Measurements from ENCODE around the gene ORMDL1.

The ORMDL1 gene, protein sequence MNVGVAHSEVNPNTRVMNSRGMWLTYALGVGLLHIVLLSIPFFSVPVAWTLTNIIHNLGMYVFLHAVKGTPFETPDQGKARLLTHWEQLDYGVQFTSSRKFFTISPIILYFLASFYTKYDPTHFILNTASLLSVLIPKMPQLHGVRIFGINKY

DNA sequence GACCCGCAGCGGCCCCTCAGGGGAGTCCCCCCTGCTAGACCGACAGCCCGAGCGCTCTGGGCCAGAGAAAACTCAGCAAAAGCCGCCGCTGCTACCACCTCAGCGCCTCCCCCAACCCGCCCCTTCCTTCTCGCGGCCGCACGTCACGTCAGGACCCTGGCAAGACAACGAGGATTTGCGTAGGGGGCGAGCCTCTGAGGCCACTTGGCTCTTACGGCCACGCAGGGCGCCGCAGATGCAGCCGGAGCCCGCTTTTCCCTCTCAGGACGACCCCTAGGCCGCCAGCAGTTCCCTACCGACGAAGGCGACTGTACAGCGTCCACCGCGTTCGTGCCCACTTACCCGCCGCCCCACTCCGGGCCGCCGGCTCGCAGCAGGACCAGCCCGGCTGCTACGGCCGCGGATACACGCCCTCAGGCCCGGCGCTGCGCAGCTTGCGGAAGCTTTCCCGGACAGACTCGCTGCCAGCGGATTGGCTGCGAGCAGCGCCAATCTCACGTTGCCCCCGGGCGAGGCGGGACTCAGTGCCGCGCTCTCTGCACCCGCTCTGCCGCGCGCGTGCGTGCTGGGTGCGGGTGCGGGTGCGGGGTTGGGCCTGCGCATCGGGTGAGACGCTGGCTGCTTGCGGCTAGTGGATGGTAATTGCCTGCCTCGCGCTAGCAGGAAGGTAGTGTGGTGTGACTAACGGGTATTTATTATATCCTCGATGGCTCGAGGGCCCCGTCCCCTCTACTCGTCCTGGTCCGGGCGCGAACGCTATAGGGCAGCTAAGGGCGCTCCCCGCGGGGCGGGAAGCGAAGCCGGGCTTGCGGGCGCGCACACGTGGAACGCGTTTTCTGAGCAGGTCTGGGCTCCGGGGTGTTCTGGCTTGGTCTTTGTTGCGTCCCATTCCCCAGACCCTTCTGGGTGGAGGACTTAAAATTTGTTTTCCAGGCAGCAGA is at the start of gene ORMDL1, which contains the start of gene PMS1:
Gene ORMDL1 (minus strand): TSS at position 413 of the 941 bp plus-strand sequence. CDS start 1,744 bp downstream, outside the sequence.
Gene PMS1 (plus strand): TSS at position 524 of the 941 bp plus-strand sequence. CDS start 7,360 bp downstream, outside the sequence.
- peak; percentile 85 to 91 (median 88) for DNase-seq

DNA sequence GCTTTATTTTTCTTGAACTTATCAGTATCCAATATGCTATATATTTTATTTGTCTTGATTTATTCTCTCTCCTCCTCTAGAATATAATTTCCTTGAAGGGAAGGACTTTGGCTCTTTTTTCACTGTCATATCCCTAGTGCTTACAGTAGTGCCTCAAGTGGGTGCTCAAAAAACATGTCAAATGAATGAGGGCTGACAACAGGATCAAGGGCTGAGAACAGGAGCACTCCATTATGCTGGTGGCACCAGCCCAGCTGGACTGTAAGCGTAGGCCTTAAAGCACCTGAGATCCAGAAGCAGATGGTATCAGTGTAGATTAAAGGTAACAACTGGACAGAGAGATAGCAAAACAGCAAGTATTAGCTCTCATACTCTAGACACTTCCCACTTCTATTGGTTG is 46.4 kb upstream of the ORMDL1 start:
- no peak for DNase-seq

DNA sequence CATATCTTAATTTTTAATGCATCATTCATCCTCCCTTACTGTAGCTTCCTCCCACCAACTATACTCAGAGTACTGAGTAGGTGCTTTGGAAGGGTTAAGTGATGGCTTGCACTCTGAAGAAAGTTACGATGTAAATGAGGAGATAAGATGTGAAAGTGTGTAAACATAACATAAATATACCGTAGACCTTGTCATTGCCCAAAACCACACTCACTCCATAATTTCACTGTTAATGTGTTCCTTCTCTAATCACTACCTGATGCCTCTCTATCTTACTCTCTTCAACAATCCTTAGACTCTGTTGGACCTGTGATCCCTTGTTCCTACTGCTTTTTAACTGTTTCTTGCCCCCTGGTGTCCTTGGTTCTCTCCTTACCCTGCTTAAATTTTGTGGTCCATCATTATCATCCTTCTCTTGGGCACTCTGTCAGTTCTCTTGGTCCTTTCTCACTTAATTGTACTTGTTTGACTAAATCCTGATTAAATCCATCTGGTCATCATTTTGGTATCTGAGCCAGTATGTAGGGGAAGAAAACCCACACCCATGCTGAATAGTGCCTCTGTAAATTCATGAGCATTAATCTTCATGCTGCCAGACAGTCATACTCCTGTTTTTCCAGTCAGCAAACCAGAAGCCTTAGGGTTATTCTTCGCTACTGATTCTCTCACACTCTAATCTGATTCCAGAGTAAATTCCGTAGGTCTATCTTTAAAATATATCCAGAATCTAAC is 45.1 kb upstream of the ORMDL1 start:
- DNase-seq = no peak

DNA sequence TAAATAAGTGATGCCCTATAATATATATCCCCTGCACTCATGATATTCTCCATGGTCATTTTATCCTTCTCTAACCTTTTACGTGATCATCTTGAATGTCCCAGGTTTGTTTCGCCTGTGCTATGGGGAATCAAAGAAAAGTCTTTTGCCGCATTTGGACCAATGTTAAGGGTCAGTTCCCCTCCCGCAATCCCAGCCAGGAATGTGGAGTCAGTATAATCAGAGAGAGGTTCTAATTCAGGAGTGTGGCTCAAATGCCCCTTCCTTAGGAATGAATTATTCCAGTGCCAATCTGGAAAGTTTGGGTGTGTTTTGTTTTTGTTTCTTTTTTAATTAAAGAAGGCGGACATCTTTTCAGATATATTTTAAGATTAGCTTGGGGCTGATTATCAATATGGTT is 41.9 kb upstream of the ORMDL1 start:
- DNase-seq = no peak

DNA sequence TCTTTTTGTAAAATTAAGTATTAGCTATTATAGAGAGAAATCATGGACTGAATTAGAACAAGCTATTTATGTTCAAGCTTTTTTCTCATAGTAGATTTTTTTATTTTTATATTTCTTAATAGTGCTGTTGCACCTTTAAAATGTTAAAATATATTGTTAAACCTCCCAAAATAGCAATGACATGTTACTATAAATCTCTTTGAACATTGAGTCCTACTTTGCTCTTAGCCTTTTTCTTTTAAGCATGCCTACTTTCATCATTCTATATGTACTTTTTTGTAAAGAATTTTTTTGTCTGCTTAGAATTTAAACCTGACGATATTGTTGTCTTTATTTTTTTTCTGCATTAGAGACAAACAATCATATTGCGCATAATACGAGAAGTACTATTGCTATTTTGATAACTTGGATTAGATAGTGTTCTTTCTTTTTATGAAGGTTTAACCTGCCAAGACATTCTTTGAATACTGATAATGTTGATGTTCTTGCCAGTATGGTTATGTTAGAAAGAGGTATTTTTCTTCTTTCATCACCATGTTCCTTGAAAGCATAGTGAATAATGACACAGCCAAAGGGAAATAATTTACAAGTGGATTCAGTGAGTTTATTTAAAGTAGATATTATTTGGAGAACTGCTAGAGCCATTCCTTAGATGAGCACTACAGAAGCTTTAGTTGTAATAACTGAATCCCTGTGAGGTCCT is 40.7 kb upstream of the ORMDL1 start:
- DNase-seq = no peak

DNA sequence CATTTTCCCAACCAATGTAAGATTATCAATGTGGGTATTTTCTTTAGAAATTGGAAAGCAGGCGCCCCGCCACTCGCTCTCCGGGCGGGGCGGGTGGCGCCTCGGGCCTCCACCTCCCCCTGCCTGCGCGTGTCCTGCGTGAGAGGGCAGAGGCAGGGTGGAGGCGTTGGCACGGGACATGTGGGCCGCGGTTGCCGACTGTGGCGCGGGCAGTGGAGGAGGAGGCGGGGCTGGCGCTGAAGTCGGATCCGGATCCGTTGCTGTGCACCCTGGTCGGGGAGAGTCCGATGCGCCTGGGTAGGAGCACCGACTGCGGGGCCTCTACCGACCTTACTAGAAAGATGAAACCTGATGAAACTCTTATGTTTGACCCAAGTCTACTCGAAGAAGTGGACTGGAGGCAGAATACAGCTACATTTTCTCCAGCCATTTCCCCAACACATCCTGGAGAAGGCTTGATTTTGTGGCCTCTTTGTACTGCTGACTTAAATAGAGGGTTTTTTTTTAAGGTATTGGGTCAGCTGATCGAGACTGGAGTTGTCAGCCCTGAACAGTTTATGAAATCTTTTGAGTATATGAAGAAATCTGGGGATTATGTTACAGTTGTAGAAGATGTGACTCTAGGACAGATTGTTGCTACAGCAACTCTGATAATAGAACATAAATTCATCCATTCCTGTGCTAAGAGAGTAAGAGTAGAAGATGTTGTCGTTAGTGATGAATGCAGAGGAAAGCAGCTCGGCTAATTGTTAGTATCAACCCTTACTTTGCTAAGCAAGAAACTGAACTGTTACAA is 38.0 kb upstream of the ORMDL1 start:
- no peak for DNase-seq

DNA sequence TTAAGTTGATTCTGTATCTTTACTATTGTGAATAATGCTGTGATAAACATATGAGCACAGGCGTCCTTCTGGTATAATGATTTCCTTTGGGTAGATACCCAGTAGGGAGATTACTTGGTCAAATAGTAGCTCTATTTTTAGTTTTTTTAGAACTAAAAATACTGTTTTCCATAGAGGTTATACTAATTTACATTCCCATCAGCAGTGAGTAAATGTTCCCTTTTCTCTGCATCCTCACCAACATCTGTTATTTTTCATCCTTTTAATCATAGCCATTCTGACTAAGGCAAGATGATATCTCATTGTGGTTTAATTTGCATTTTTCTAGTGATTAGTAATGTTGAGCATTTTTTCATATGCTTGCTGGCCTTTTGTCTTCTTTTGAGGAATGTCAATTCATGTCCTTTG is 35.2 kb upstream of the ORMDL1 start:
- no peak for DNase-seq

DNA sequence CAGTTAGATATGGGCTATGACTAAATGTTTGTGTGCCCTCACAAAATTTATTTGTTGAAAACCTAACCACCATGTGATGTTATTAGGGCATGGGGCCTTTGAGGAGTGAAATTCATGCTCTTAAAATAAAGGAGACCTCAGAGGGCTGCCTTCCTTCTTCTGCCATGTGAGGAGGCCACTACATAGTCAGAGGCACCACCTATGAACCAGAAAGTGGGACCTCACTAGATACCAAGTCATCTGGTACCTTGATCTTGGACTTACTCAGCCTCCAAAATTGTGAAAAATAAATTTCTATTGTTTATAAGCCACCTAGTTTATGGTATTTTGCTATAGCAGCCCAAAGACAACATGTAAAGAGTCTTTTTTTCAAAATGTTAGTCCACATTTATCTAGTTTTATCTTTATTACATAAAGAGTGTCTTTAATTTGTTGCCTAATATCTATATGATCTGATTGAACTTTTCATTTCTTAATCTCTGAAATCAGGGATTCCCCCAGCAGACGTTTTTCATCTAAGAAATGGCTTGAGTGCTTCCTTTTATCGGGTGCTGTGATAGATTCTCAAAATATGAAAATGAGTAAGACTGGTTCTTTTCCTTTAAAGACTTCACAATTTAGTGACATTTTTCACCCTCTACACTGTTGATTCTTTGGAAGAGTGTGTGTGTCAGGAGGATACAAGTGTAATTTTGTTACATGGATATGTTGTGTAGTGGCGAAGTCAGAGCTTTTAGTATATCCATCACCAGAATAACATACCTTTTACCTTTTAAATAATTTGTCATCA is 34.3 kb upstream of the ORMDL1 start:
- DNase-seq = no peak

DNA sequence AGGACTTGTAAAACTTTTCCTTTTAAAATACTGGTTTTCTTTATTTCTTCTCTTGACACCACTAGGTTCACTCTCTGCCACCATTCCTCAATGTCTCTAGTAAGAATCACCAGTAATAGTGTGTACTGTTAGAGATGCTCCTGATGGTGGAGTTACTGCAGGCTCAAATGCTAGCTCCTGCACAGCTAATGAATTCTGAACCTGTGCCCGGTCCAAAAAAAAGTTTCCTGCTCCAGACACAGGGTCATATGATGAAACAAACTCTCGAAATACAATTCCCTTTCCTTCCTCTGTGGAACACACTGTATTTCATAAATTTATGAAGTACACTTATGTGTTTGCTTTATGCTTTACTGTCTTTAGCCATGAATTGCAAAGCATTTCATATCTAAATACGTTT is 19.3 kb upstream of the ORMDL1 start:
- DNase-seq = no peak

DNA sequence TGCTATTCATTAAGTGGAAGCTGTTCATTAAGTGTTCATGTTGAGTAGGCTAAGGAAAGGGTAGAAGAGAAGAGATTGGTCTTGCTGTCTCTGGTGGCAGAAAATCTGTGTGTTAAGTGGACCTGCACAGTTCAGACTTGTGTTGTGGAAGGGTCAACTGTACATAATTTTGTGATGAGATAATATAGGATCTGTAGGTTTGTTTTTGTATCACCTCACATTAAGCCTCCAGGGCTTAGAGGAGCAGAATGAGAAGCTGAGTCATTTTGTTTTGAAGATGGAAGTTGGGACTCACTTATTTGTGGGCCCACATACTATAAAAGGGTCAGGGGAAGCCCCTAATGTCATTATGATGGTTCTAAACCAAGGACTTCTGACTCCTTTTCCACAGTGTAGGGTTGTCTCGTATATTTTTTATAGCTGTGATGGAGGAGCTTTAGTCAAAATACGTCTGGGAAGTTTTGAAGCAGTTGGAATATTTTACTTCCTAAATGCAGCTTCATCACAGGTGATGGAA is 18.3 kb upstream of the ORMDL1 start:
- DNase-seq = no peak

DNA sequence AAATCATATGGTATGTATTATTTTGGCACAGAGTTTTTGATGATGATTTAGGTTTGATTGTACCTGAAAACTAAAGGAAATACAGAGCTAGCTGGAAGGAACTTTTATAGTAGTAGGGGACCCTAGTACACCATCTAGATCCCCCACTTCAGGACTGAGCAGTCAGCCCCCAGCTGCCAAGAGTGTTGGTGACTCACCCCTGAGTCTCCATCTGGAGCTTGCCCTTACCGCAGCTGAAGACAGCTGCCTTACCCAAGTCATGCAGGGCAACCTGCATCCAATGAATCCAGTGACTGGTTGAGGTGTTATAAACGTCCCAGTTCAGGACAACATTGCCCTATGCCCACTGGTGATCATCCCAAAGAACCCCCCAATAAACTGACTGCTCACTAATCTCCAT is 15.4 kb upstream of the ORMDL1 start:
- DNase-seq = peak in 3 of 4 experiments; percentile 11 to 21 (median 13)

DNA sequence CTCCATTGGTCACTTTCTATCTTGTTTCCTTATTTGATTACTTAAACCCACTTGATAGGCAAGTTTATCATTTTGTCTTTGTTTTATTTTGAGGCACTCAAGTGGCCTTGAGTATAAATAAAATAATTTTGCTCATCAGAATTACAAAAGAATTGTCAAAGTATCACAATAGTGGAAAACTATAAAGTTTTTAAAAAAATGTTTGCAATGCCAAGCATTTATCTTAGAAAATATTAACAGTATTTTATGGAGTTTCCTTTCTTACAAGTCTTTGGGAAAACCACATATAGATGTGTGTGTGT is 14.8 kb upstream of the ORMDL1 start:
- no peak for DNase-seq

DNA sequence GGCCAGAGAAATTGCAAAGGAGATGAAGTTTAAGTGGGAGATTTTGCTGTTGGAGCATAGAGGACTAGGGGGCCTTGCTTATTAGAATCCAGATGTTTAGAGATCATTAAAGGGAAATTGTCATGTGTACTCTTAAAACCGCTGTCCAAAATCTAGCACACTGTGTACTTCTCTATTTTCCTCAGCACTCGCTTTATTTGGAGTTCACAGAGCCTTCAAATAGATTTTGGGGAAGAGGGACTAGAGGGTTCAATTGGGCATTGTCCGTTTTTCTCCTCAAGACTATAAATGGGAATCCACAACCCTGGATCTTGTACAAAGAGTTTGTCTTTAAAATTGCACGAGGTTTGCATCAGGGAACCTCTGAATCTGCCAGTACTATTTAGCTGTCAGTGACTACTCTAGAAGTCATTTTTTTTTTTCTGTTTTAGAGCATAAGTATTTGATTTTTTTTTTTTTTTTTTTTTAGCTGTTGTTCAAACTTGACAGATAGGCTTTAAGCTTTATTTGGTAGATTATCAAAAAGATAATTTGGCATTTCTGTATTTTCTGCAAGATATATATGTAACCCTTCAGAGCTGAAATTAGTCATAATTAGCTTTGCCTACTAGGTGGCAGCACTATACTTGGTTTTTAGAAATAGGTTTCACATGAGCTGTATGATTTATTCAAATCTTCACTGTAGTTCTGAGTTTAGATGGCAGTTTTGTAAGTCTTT is 14.3 kb upstream of the ORMDL1 start:
- DNase-seq = no peak

DNA sequence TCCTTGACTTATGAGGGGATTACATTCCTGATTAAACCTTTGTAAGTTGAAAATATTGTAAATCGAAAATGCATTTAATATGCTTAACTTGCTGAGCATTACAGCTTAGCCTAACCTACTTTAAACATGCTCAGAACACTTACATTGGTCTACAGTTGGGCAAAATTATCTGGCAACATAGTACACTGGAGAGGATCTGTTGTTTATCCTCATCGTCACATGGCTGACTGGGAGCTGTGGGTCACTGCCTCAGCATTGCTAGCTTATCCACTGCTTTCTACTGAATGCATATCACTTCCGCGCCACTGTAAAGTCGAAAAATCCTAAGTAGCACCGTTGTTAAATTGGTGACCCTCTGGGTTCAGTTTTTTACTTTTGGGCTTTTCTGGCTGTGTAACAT is 13.8 kb upstream of the ORMDL1 start:
- no peak for DNase-seq

DNA sequence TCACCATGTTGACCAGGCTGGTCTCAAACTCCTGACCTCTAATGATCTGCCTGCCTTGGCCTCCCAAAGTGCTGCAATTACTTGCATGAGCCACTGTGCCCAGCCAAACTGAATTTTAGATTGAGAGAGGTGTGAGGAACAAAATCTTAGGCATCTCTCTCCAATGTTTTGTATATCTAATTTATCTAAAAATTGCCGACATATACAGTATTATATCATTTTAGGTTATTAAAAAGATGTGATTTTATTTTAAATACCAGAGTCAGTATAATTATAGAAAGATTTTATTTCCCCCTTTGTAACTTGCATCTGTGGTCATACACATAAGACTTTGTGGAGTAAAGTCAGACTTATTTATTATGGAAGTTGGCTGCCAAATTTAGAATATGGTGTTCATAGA is 10.2 kb upstream of the ORMDL1 start:
- DNase-seq = no peak

DNA sequence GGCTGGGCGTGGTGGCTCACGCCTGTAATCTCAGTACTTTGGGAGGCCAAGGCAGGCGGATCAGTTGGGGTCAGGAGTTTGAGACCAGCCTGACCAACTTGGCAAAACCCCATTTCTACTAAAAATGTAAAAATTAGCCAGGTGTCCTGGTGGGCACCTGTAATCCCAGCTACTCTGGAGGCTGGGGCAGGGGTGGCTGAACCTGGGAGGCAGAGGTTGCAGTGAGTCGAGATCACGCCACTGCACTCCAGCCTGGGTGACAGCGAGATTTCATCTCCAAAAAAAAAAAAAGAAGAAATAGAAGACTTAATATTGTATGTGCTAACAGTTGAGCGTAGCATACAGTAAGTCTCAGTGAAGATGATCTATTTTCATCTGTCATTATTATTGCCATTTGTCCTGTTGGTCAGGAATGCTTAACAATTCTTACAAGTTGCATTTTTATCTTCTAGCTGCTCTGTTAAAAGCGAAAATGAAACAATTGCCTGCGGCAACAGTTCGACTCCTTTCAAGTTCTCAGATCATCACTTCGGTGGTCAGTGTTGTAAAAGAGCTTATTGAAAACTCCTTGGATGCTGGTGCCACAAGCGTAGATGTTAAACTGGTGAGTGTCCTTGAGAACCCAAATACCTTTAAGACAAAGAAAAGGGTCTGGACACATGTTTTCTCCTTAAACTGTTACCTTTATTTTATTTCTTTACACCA is 7.4 kb upstream of the ORMDL1 start:
- DNase-seq = no peak

DNA sequence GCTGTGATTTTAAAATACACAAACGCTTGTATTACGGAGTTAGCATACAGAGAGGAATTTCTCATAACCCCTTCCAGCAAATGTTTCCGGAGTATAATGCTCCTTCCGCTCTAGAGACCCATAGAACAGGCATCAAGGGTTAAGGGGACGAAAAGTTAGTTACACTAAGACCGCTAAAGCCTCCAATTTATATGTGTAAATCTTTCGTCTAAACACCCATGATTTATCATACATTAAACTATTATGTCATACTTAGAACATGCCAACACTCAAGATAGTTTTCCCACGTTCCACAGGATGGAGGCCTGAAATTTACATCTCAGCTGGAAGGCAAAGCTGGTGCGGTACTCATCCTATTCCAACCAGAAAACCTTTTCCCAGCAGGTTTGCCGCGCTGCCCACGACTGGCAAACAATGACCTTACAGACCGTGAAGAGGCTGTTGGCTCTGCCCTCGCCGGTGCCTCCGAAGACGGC is 650 bp downstream of the ORMDL1 start:
- no peak for DNase-seq

DNA sequence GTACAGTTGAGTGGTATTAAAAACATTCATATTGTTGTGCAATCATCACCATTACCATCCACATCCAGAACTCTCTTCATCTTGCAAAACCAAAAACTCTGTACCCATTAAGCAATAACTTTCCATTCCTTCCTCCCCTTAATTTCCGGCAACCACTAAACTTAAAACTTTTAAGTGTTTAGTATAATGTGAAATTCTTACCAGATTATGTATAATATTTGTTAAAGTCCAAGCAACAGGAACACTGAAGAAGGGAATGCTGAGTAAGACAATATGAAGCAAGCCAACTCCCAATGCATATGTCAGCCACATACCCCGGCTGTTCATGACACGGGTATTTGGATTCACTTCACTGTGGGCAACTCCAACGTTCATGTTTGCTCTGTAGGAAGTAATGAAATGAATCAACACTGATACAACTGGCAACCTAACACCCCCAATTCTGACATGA is 1.9 kb downstream of the ORMDL1 start:
- DNase-seq = no peak

DNA sequence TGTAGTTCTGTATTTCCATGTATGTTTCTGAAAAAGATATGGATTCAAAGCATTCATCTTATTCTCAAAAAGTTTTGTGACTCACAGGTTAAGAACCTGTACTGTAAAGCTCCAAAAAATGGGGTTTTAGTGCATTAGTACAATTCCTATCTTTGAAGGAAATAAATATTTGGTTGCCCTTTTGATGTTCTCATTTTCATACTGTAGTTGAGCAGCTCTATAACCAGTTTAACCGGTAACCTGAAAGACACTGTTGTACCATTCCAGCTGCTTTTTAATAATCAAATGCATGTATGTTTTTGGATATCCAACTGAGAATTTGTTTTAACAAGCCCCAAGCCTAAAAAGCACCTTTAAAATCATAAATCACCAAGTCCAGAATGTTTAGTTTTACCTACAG is 11.9 kb downstream of the ORMDL1 start:
- DNase-seq = no peak
